Transverse colon (tissue), 4 donors: Measurements from ENCODE around the gene SPI1.

Experiments used
- CTCF ChIP-seq, 5 experiments: fragments of 200-600 bp in 3 of 5; fragments of 450-650 bp in 2 of 5; sonication (generic) in 3 of 5; IDR thresholded peaks; 1 replicate in 2 of 5; 2 replicates in 3 of 5; pipeline ENCODE4 v1.5.1; 2016 to 2017; ENCODE audit warnings: antibody characterized with exemption in 5 of 5, inconsistent platforms in 3 of 5, mild to moderate bottlenecking in 2 of 5, moderate library complexity in 1 of 5
- POLR2AphosphoS5 ChIP-seq, 3 donors: sonication (generic); formaldehyde crosslinking; IDR thresholded peaks; one replicate each; pipeline ENCODE4 v1.6.1; 2016; ENCODE audit warnings: antibody characterized with exemption in 3 of 3

DNA sequence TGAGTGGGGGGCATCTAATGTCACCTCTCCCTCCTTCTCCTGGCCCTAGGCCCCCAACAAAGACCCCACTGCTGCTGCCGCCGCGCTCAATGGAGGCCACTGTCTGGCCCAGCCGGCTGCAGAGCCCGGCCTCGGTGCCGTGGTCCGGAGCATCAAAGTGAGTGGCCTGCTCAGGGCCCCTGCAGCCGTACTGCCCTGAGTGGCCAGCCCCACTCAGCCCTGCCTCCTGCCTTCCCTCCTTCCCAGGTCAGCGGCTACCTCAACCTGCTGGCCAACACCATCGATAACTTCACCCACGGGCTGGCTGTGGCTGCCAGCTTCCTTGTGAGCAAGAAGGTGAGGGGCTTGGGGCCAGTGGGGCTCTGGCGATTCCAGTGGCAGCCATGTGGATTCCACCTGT lies 35.0 kb upstream of the SPI1 start:
- TF ChIP-seq CTCF (IDR thresholded peaks at IDR 0.05), result no peak
- no peak for TF ChIP-seq POLR2AphosphoS5 (IDR thresholded peaks at IDR 0.05)
